WTC11 (cell line): Measurements from ENCODE around the gene ARHGEF37. TPM values are rescaled to one million over a fixed set of nuclear protein-coding genes. Genes with fewer than 3 reads are reported as not detected.

ENCODE experiments used
- ATAC-seq: fragments of 200-7000 bp; cut with Tn5 transposase; 2 replicates; pipeline ENCODE4 v1.10.0; 2021; ENCODE audit warnings: mild to moderate bottlenecking, moderate library complexity
- CTCF ChIA-PET: fragments of 300-600 bp; sonication (Branson Sonifier 250); formaldehyde crosslinking; loops from one replicate; lab custom pipeline; 2021; ENCODE audit warnings: antibody characterized with exemption; lab: Charles Lee
- POLR2A ChIA-PET: fragments of 350-600 bp; sonication (Branson Sonifier 250); formaldehyde crosslinking; loops from one replicate; lab custom pipeline; 2021; ENCODE audit warnings: antibody characterized with exemption; lab: Charles Lee
- DNase-seq: peaks from one replicate; pipeline ENCODE4 v3.0.0; 2021; ENCODE audit warnings: low spot score
- H3K27ac Mint-ChIP-seq: 2 replicates; pipeline ENCODE4 v1.8.0; 2021; ENCODE audit warnings: mixed read lengths
- H3K27me3 Mint-ChIP-seq: 2 replicates; pipeline ENCODE4 v1.8.0; 2021; ENCODE audit warnings: low read depth, mild to moderate bottlenecking, moderate library complexity, mixed read lengths
- H3K36me3 Mint-ChIP-seq: 2 replicates; pipeline ENCODE4 v1.8.0; 2021; ENCODE audit warnings: mixed read lengths
- H3K4me1 Mint-ChIP-seq: 2 replicates; pipeline ENCODE4 v1.8.0; 2022; ENCODE audit warnings: mixed read lengths
- H3K4me3 Mint-ChIP-seq: 2 replicates; pipeline ENCODE4 v1.8.0; 2021; ENCODE audit warnings: mild to moderate bottlenecking, moderate library complexity, mixed read lengths
- H3K9me3 Mint-ChIP-seq: 2 replicates; pipeline ENCODE4 v1.8.0; 2021; ENCODE audit warnings: mixed read lengths
- ATF1 ChIP-seq: sonication (generic); formaldehyde crosslinking; IDR thresholded peaks from 2 replicates; pipeline ENCODE4 v1.8.1; 2023; ENCODE audit warnings: mild to moderate bottlenecking, moderate library complexity, missing genetic modification reagents
- FOXP1 ChIP-seq: sonication (generic); formaldehyde crosslinking; IDR thresholded peaks from 2 replicates; pipeline ENCODE4 v1.8.0; 2022; ENCODE audit warnings: missing genetic modification reagents, mild to moderate bottlenecking, moderate library complexity, borderline replicate concordance
- GABPB1 ChIP-seq: sonication (generic); formaldehyde crosslinking; IDR thresholded peaks from 2 replicates; pipeline ENCODE4 v1.8.1; 2023; ENCODE audit warnings: mild to moderate bottlenecking, missing genetic modification reagents
- JUN ChIP-seq: sonication (generic); formaldehyde crosslinking; IDR thresholded peaks from 2 replicates; pipeline ENCODE4 v1.8.0; 2023; ENCODE audit warnings: mild to moderate bottlenecking, missing genetic modification reagents
- MLX ChIP-seq: sonication (generic); formaldehyde crosslinking; IDR thresholded peaks from 2 replicates; pipeline ENCODE4 v1.8.1; 2023; ENCODE audit warnings: mild to moderate bottlenecking, missing genetic modification reagents, moderate library complexity
- MXD4 ChIP-seq: fragments of 250-450 bp; sonication (Bioruptor Pico); IDR thresholded peaks from 2 replicates; pipeline ENCODE4 v1.8.0; 2021; ENCODE audit warnings: mild to moderate bottlenecking, moderate library complexity, borderline replicate concordance
- NFE2L1 ChIP-seq: sonication (generic); formaldehyde crosslinking; IDR thresholded peaks from 2 replicates; pipeline ENCODE4 v1.8.1; 2023; ENCODE audit warnings: missing genetic modification reagents
- NR1H2 ChIP-seq: sonication (generic); formaldehyde crosslinking; IDR thresholded peaks from 2 replicates; pipeline ENCODE4 v1.9.0; 2021; ENCODE audit warnings: mild to moderate bottlenecking, moderate library complexity, missing genetic modification reagents
- NR3C1 ChIP-seq: sonication (generic); formaldehyde crosslinking; conservative IDR thresholded peaks from 2 replicates; pipeline ENCODE4 v1.8.1; 2023; ENCODE audit warnings: low read depth, mild to moderate bottlenecking, missing genetic modification reagents
- PRRX2 ChIP-seq: fragments of 250-450 bp; sonication (Bioruptor Pico); IDR thresholded peaks from 2 replicates; pipeline ENCODE4 v1.8.0; 2021; ENCODE audit warnings: mild to moderate bottlenecking
- TCF7 ChIP-seq: sonication (generic); formaldehyde crosslinking; IDR thresholded peaks from 2 replicates; pipeline ENCODE4 v1.8.0; 2022; ENCODE audit warnings: mild to moderate bottlenecking, low read depth, missing genetic modification reagents, moderate library complexity
- TEAD4 ChIP-seq: sonication (generic); formaldehyde crosslinking; IDR thresholded peaks from 2 replicates; pipeline ENCODE4 v1.8.0; 2022; ENCODE audit warnings: mild to moderate bottlenecking, missing genetic modification reagents
- TP53 ChIP-seq: sonication (generic); formaldehyde crosslinking; IDR thresholded peaks from 2 replicates; pipeline ENCODE4 v1.8.1; 2023; ENCODE audit warnings: mild to moderate bottlenecking, missing genetic modification reagents
- ZNF219 ChIP-seq: sonication (generic); formaldehyde crosslinking; IDR thresholded peaks from 2 replicates; pipeline ENCODE4 v1.8.0; 2023; ENCODE audit warnings: missing genetic modification reagents, mild to moderate bottlenecking, borderline replicate concordance
- total RNA-seq: library from RNA; stranded (reverse); gene quantifications from 3 replicates; pipeline ENCODE4 v1.2.3, GENCODE V29; 2021
- TF ChIP-seq, protein P1 (sequence below): sonication (generic); formaldehyde crosslinking; IDR thresholded peaks from 2 replicates; pipeline ENCODE4 v1.8.0; 2022; ENCODE audit warnings: mild to moderate bottlenecking, missing genetic modification reagents
- TF ChIP-seq, protein P2 (sequence below): sonication (generic); formaldehyde crosslinking; IDR thresholded peaks from 2 replicates; pipeline ENCODE4 v1.8.0; 2023; ENCODE audit warnings: missing genetic modification reagents
- TF ChIP-seq, protein P3 (sequence below): sonication (generic); formaldehyde crosslinking; IDR thresholded peaks from 2 replicates; pipeline ENCODE4 v1.8.0; 2022; ENCODE audit warnings: missing genetic modification reagents
- TF ChIP-seq, protein P4 (sequence below): fragments of 250-450 bp; sonication (Bioruptor Pico); IDR thresholded peaks from 2 replicates; pipeline ENCODE4 v1.9.0; 2021; ENCODE audit warnings: mild to moderate bottlenecking, borderline replicate concordance
- TF ChIP-seq, protein P5 (sequence below): fragments of 250-450 bp; sonication (Bioruptor Pico); IDR thresholded peaks from 2 replicates; pipeline ENCODE4 v1.9.0; 2021; ENCODE audit warnings: mild to moderate bottlenecking

Gene ARHGEF37
- total RNA-seq, 1 experiment from 2014 or later: 1.1 TPM

DNA sequence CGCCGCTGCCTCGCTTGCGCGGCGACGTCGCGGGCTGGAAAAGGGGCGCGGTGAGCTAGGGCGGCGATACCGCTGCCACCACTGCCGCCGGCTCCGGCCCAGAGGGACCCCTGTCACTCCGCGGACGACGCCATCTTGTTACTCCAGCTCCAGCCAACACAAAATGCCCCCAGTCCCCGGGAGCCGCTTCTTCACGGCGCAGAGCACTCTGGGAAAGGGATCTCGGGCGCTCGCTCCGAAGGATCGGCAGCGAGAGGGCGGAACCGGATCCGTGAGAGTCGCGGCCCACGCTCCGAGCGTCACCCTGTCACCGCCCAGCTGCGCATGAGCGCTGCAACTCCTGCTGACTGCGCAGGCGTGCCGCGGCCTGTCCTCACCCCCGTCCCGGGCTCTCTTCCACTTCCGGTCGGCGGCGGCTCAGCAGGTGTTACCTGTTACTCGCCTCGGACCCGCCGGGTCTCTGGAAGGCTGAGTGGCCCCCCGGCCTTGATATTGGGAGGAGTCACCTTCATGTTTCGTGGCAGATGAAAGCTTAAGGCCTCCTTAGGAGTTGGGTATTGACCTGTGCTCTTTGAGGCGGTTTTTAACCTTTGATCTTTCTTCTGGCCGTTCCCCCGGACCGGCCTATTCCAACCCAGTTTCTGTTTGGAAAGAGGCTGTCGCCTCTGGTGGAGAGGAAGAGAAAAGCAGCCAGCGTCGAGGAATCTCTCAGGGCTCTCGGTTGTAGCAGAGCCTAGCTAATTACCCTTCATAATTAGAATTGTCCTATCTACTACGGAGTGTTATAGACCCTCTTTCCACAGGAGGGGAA is 29.9 kb upstream of the ARHGEF37 start, which contains the start of gene CSNK1A1 (continued):
- TF ChIP-seq, protein P1, sequence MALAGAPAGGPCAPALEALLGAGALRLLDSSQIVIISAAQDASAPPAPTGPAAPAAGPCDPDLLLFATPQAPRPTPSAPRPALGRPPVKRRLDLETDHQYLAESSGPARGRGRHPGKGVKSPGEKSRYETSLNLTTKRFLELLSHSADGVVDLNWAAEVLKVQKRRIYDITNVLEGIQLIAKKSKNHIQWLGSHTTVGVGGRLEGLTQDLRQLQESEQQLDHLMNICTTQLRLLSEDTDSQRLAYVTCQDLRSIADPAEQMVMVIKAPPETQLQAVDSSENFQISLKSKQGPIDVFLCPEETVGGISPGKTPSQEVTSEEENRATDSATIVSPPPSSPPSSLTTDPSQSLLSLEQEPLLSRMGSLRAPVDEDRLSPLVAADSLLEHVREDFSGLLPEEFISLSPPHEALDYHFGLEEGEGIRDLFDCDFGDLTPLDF: no peak
- TF ChIP-seq, protein P2, sequence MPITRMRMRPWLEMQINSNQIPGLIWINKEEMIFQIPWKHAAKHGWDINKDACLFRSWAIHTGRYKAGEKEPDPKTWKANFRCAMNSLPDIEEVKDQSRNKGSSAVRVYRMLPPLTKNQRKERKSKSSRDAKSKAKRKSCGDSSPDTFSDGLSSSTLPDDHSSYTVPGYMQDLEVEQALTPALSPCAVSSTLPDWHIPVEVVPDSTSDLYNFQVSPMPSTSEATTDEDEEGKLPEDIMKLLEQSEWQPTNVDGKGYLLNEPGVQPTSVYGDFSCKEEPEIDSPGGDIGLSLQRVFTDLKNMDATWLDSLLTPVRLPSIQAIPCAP (CRISPR knock-in tag): 0 out of 2 replicates have a peak, but pooled peaks have one; percentile 62
- TF ChIP-seq TP53 (CRISPR knock-in tag) (0 out of 2 replicates have a peak, but pooled peaks have one; percentile 54), GABPB1 (CRISPR knock-in tag) (peak; percentile 69), TCF7 (CRISPR knock-in tag) (no peak), FOXP1 (CRISPR knock-in tag) (peak; percentile 70; the same call in 1 of the 2 replicates)

DNA sequence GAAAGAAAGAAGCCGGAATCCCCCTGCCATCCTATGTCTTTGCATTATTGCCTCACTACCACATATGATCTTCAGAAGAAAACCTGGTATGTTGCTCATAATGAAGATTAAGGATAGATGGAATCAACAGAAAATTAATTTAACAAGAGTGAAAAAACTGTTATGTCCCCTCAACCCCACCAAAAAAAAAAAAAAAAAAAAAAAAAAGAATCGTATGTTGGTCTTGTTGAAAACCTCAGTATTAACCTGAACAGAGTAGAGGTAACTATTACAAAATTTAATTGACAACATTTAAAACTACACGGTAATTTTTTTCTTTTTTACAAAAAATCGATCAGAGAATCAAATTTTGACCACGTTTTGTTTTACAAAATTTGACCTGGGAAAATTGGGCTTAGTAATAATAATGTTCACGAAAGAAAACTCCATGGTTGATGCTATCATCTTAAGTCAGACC is 29.2 kb upstream of the ARHGEF37 start:
- H3K27ac Mint-ChIP-seq: peak overlapping the region; percentile 99
- peak overlapping the region; percentile 98 for H3K4me3 Mint-ChIP-seq
- H3K4me1 Mint-ChIP-seq: peaks cover 27% of the 10 kb centered on the region
- CTCF ChIA-PET: interaction anchor here (0.5 to 2.7 kb wide), 17 partner anchors 10 to 232 kb away, joined by 3 to 22 read pairs (median 5); partner anchors contain the start of gene PCYOX1L
- DNase-seq: no peak
- peaks cover 32% of the 10 kb centered on the region for H3K36me3 Mint-ChIP-seq
- no peaks in the 10 kb centered on the region for H3K9me3 Mint-ChIP-seq
- POLR2A ChIA-PET: interaction anchor here (1.0 to 1.5 kb wide), 7 partner anchors 10 to 207 kb away, joined by 3 to 11 read pairs (median 7); partner anchors contain the start of gene GRPEL2
- no peak for ATAC-seq
- H3K27me3 Mint-ChIP-seq: no peaks in the 10 kb centered on the region
- TF ChIP-seq NR3C1 (no peak), ATF1 (no peak), MLX (no peak), TCF7 (CRISPR knock-in tag) (no peak), ZNF219 (CRISPR knock-in tag) (no peak), JUN (no peak), NR1H2 (CRISPR knock-in tag) (no peak), TEAD4 (CRISPR knock-in tag) (no peak), NFE2L1 (CRISPR knock-in tag) (no peak), PRRX2 (CRISPR knock-in tag) (no peak), MXD4 (no peak)
- TF ChIP-seq, protein P3, sequence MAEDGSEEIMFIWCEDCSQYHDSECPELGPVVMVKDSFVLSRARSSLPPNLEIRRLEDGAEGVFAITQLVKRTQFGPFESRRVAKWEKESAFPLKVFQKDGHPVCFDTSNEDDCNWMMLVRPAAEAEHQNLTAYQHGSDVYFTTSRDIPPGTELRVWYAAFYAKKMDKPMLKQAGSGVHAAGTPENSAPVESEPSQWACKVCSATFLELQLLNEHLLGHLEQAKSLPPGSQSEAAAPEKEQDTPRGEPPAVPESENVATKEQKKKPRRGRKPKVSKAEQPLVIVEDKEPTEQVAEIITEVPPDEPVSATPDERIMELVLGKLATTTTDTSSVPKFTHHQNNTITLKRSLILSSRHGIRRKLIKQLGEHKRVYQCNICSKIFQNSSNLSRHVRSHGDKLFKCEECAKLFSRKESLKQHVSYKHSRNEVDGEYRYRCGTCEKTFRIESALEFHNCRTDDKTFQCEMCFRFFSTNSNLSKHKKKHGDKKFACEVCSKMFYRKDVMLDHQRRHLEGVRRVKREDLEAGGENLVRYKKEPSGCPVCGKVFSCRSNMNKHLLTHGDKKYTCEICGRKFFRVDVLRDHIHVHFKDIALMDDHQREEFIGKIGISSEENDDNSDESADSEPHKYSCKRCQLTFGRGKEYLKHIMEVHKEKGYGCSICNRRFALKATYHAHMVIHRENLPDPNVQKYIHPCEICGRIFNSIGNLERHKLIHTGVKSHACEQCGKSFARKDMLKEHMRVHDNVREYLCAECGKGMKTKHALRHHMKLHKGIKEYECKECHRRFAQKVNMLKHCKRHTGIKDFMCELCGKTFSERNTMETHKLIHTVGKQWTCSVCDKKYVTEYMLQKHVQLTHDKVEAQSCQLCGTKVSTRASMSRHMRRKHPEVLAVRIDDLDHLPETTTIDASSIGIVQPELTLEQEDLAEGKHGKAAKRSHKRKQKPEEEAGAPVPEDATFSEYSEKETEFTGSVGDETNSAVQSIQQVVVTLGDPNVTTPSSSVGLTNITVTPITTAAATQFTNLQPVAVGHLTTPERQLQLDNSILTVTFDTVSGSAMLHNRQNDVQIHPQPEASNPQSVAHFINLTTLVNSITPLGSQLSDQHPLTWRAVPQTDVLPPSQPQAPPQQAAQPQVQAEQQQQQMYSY (CRISPR knock-in tag): no peak
- TF ChIP-seq, protein P4, sequence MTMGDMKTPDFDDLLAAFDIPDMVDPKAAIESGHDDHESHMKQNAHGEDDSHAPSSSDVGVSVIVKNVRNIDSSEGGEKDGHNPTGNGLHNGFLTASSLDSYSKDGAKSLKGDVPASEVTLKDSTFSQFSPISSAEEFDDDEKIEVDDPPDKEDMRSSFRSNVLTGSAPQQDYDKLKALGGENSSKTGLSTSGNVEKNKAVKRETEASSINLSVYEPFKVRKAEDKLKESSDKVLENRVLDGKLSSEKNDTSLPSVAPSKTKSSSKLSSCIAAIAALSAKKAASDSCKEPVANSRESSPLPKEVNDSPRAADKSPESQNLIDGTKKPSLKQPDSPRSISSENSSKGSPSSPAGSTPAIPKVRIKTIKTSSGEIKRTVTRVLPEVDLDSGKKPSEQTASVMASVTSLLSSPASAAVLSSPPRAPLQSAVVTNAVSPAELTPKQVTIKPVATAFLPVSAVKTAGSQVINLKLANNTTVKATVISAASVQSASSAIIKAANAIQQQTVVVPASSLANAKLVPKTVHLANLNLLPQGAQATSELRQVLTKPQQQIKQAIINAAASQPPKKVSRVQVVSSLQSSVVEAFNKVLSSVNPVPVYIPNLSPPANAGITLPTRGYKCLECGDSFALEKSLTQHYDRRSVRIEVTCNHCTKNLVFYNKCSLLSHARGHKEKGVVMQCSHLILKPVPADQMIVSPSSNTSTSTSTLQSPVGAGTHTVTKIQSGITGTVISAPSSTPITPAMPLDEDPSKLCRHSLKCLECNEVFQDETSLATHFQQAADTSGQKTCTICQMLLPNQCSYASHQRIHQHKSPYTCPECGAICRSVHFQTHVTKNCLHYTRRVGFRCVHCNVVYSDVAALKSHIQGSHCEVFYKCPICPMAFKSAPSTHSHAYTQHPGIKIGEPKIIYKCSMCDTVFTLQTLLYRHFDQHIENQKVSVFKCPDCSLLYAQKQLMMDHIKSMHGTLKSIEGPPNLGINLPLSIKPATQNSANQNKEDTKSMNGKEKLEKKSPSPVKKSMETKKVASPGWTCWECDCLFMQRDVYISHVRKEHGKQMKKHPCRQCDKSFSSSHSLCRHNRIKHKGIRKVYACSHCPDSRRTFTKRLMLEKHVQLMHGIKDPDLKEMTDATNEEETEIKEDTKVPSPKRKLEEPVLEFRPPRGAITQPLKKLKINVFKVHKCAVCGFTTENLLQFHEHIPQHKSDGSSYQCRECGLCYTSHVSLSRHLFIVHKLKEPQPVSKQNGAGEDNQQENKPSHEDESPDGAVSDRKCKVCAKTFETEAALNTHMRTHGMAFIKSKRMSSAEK (CRISPR knock-in tag): no peak
- TF ChIP-seq, protein P1: no peak
- TF ChIP-seq, protein P5, sequence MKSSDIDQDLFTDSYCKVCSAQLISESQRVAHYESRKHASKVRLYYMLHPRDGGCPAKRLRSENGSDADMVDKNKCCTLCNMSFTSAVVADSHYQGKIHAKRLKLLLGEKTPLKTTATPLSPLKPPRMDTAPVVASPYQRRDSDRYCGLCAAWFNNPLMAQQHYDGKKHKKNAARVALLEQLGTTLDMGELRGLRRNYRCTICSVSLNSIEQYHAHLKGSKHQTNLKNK (CRISPR knock-in tag): no peak
